CD4-positive, alpha-beta memory T cell (primary cell): ENCODE results near the gene SORCS3. TPM values are rescaled to one million over a fixed set of nuclear protein-coding genes. Genes with fewer than 3 reads are reported as not detected.

Experiments
- CTCF ChIA-PET: fragments of 350-600 bp; sonication (Branson Sonifier 250); formaldehyde crosslinking; loops from one replicate; lab custom pipeline; 2021; ENCODE audit warnings: inconsistent platforms; ENCODE audit not compliant: partially characterized antibody; lab: Charles Lee
- POLR2A ChIA-PET: fragments of 350-600 bp; sonication (Branson Sonifier 250); formaldehyde crosslinking; loops from one replicate; lab custom pipeline; 2021; ENCODE audit not compliant: partially characterized antibody; lab: Charles Lee
- DNase-seq, 5 donors: peaks; one replicate each; pipeline versions ENCODE4 v3.0.0 to v3.0.0-alpha.2; 2020 to 2022; ENCODE audit warnings: mixed read lengths in 1 of 5
- H3K27ac ChIP-seq: one replicate; pipeline ENCODE4 v1.7.0; 2013; ENCODE audit warnings: low read depth, low read length
- H3K27me3 ChIP-seq: 2 replicates; pipeline ENCODE4 v1.7.0; 2013; ENCODE audit warnings: mild to moderate bottlenecking, low read length, moderate library complexity; ENCODE audit not compliant: insufficient read depth
- H3K36me3 ChIP-seq: 2 replicates; pipeline ENCODE4 v1.7.0; 2013; ENCODE audit warnings: mild to moderate bottlenecking, low read length, moderate library complexity; ENCODE audit not compliant: insufficient read depth
- H3K4me1 ChIP-seq: 2 replicates; pipeline ENCODE4 v1.7.0; 2013; ENCODE audit warnings: mild to moderate bottlenecking, low read length, moderate library complexity; ENCODE audit not compliant: insufficient read depth
- H3K4me3 ChIP-seq, 2 donors: one replicate each; pipeline ENCODE4 v1.7.0; 2013; ENCODE audit warnings: low read length in 2 of 2, mild to moderate bottlenecking in 1 of 2
- H3K9me3 ChIP-seq, 2 donors: one replicate each; pipeline ENCODE4 v1.7.0; 2013; ENCODE audit warnings: low read length in 2 of 2, control low read depth in 1 of 2; ENCODE audit not compliant: control insufficient read depth in 1 of 2
- H3K27ac Mint-ChIP-seq, 7 donors: one replicate each; pipeline ENCODE4 v1.8.0; 2020 to 2021; ENCODE audit warnings: mixed read lengths in 7 of 7, mild to moderate bottlenecking in 6 of 7, inconsistent platforms in 3 of 7, moderate library complexity in 3 of 7
- H3K27me3 Mint-ChIP-seq, 2 donors: one replicate each; pipeline ENCODE4 v1.8.0; 2020 to 2021; ENCODE audit warnings: mixed read lengths in 2 of 2
- H3K36me3 Mint-ChIP-seq, 2 donors: one replicate each; pipeline ENCODE4 v1.8.0; 2020 to 2021; ENCODE audit warnings: mixed read lengths in 2 of 2, inconsistent platforms in 1 of 2, mild to moderate bottlenecking in 1 of 2
- H3K4me1 Mint-ChIP-seq, 4 donors: one replicate each; pipeline ENCODE4 v1.8.0; 2020 to 2021; ENCODE audit warnings: mixed read lengths in 4 of 4, mild to moderate bottlenecking in 1 of 4
- H3K4me3 Mint-ChIP-seq, 8 donors: one replicate each; pipeline ENCODE4 v1.8.0; 2020 to 2021; ENCODE audit warnings: mixed read lengths in 8 of 8, mild to moderate bottlenecking in 7 of 8, moderate library complexity in 6 of 8, inconsistent platforms in 3 of 8
- H3K9me3 Mint-ChIP-seq, 8 donors: one replicate each; pipeline ENCODE4 v1.8.0; 2020 to 2021; ENCODE audit warnings: mixed read lengths in 8 of 8, mild to moderate bottlenecking in 5 of 8, inconsistent platforms in 3 of 8, moderate library complexity in 1 of 8
- intact Hi-C: fragments of 100-400 bp; cut with micrococcal nuclease; formaldehyde crosslinking; loops from one replicate; pipeline ENCODE4 v1.15.1; 2023
- polyA plus RNA-seq, 2 donors: library from polyadenylated mRNA; unstranded; fragments of 300-500 nt; fragmentation: Illumina TruSeq; gene quantifications; one replicate each; pipeline ENCODE4 v1.2.3, GENCODE V29; 2021
- total RNA-seq, 2 experiments: library from RNA; stranded (reverse); gene quantifications; one replicate each; pipeline ENCODE4 v1.2.3, GENCODE V29; 2021

SORCS3 gene
- total and polyA plus RNA-seq, 4 experiments from 2014 or later, result 0.06 to 0.21 TPM; not detected in 2

- intact Hi-C loops, result no loop called here
- CTCF ChIA-PET, result no interaction called here
- peaks cover 0 to 5% (median 2%) of the 10 kb centered on the region in 4 donors for H3K4me1 Mint-ChIP-seq
Observed at GRCh38 chr10:104908581-104908980, 267.5 kb downstream of the SORCS3 start.

GRCh38 chr10:104910712-104911111, 269.6 kb downstream of the SORCS3 start:
- POLR2A ChIA-PET, result no interaction called here
- intact Hi-C loops, result no loop called here
- peaks cover 1 to 7% of the 10 kb centered on the region in 2 donors for H3K27me3 Mint-ChIP-seq
- H3K36me3 Mint-ChIP-seq, result no peaks in the 10 kb centered on the region
- no peak overlapping the region for H3K4me3 Mint-ChIP-seq
- H3K27ac Mint-ChIP-seq, result no peak overlapping the region
- peaks cover 0 to 5% (median 2%) of the 10 kb centered on the region in 8 donors for H3K9me3 Mint-ChIP-seq
- no peaks in the 10 kb centered on the region for H3K9me3 ChIP-seq
- no peaks in the 10 kb centered on the region for H3K36me3 ChIP-seq
- DNase-seq, result no peak
- H3K4me1 Mint-ChIP-seq, result peaks cover 0 to 5% (median 2%) of the 10 kb centered on the region in 4 donors
- H3K27ac ChIP-seq, result no peak overlapping the region
- H3K4me1 ChIP-seq, result no peaks in the 10 kb centered on the region
- CTCF ChIA-PET, result no interaction called here
- H3K27me3 ChIP-seq, result no peaks in the 10 kb centered on the region
- H3K4me3 ChIP-seq, result no peak overlapping the region

More at GRCh38 chr10:104908581-104908980, 267.5 kb downstream of the SORCS3 start:
- Histone ChIP-seq H3K27me3 (no peaks in the 10 kb centered on the region), H3K4me1 (no peaks in the 10 kb centered on the region), H3K9me3 (no peaks in the 10 kb centered on the region), H3K27ac (no peak overlapping the region), H3K36me3 (no peaks in the 10 kb centered on the region), H3K4me3 (no peak overlapping the region)
- POLR2A ChIA-PET, result no interaction called here
- H3K27ac Mint-ChIP-seq, result no peak overlapping the region
- no peak for DNase-seq
- no peaks in the 10 kb centered on the region for H3K36me3 Mint-ChIP-seq
- H3K27me3 Mint-ChIP-seq, result peaks cover 4 to 9% of the 10 kb centered on the region in 2 donors
- peaks cover 0 to 2% (median 0%) of the 10 kb centered on the region in 8 donors for H3K9me3 Mint-ChIP-seq
- H3K4me3 Mint-ChIP-seq, result no peak overlapping the region

GRCh38 chr10:104913390-104913789, 272.3 kb downstream of the SORCS3 start:
- H3K27me3 ChIP-seq, result no peaks in the 10 kb centered on the region
- no peaks in the 10 kb centered on the region for H3K9me3 ChIP-seq
- H3K4me3 ChIP-seq, result no peak overlapping the region
- intact Hi-C loops, result no loop called here
- ChIA-PET POLR2A (no interaction called here), CTCF (no interaction called here)
- Mint-ChIP-seq H3K9me3 (peaks cover 0 to 5% (median 2%) of the 10 kb centered on the region in 8 donors), H3K4me1 (peaks cover 0 to 5% (median 2%) of the 10 kb centered on the region in 4 donors), H3K36me3 (no peaks in the 10 kb centered on the region), H3K4me3 (no peak overlapping the region), H3K27ac (no peak overlapping the region), H3K27me3 (peaks cover 0 to 5% of the 10 kb centered on the region in 2 donors)
- no peak overlapping the region for H3K27ac ChIP-seq
- H3K36me3 ChIP-seq, result no peaks in the 10 kb centered on the region
- no peaks in the 10 kb centered on the region for H3K4me1 ChIP-seq
- DNase-seq, result no peak

GRCh38 chr10:104920476-104920875, 279.4 kb downstream of the SORCS3 start:
- no peaks in the 10 kb centered on the region for H3K4me1 ChIP-seq
- H3K27me3 ChIP-seq, result no peaks in the 10 kb centered on the region
- no peaks in the 10 kb centered on the region for H3K27me3 Mint-ChIP-seq
- no peaks in the 10 kb centered on the region for H3K9me3 ChIP-seq
- DNase-seq, result no peak
- no peak overlapping the region for H3K4me3 Mint-ChIP-seq
- no peak overlapping the region for H3K4me3 ChIP-seq
- H3K4me1 Mint-ChIP-seq, result no peaks in the 10 kb centered on the region
- H3K27ac ChIP-seq, result no peak overlapping the region
- H3K9me3 Mint-ChIP-seq, result peaks cover 0 to 2% (median 0%) of the 10 kb centered on the region in 8 donors
- no peaks in the 10 kb centered on the region for H3K36me3 ChIP-seq
- H3K36me3 Mint-ChIP-seq, result no peaks in the 10 kb centered on the region
- ChIA-PET CTCF (no interaction called here), POLR2A (no interaction called here)
- intact Hi-C loops, result no loop called here
- no peak overlapping the region for H3K27ac Mint-ChIP-seq

- POLR2A ChIA-PET, result no interaction called here
Observed at GRCh38 chr10:104921763-104922162, 280.7 kb downstream of the SORCS3 start.

GRCh38 chr10:104922810-104923209, 281.7 kb downstream of the SORCS3 start:
- no peak overlapping the region for H3K4me3 Mint-ChIP-seq
- no peak overlapping the region for H3K27ac Mint-ChIP-seq
- Histone ChIP-seq H3K4me1 (no peaks in the 10 kb centered on the region), H3K27me3 (no peaks in the 10 kb centered on the region), H3K9me3 (no peaks in the 10 kb centered on the region), H3K36me3 (no peaks in the 10 kb centered on the region), H3K27ac (no peak overlapping the region), H3K4me3 (no peak overlapping the region)
- intact Hi-C loops, result no loop called here
- no peaks in the 10 kb centered on the region for H3K4me1 Mint-ChIP-seq
- H3K9me3 Mint-ChIP-seq, result peaks cover 0 to 2% (median 0%) of the 10 kb centered on the region in 8 donors
- ChIA-PET POLR2A (no interaction called here), CTCF (interaction anchor here (1.4 kb wide), 1 partner anchor 10 kb away, joined by 3 read pairs; no protein-coding TSS in a partner anchor)
- H3K27me3 Mint-ChIP-seq, result no peaks in the 10 kb centered on the region
- no peak for DNase-seq
- no peaks in the 10 kb centered on the region for H3K36me3 Mint-ChIP-seq

More at GRCh38 chr10:104921763-104922162, 280.7 kb downstream of the SORCS3 start:
- Histone ChIP-seq H3K4me3 (no peak overlapping the region), H3K9me3 (no peaks in the 10 kb centered on the region), H3K4me1 (no peaks in the 10 kb centered on the region), H3K36me3 (no peaks in the 10 kb centered on the region), H3K27me3 (no peaks in the 10 kb centered on the region), H3K27ac (no peak overlapping the region)
- Mint-ChIP-seq H3K4me3 (no peak overlapping the region), H3K36me3 (no peaks in the 10 kb centered on the region), H3K27ac (no peak overlapping the region), H3K4me1 (no peaks in the 10 kb centered on the region), H3K27me3 (no peaks in the 10 kb centered on the region), H3K9me3 (peaks cover 0 to 2% (median 0%) of the 10 kb centered on the region in 8 donors)
- intact Hi-C loops, result no loop called here
- CTCF ChIA-PET, result no interaction called here
- no peak for DNase-seq

- H3K9me3 ChIP-seq, result no peaks in the 10 kb centered on the region
- no peaks in the 10 kb centered on the region for H3K36me3 Mint-ChIP-seq
- ChIA-PET POLR2A (no interaction called here), CTCF (interaction anchor here (1.4 kb wide), 1 partner anchor 9 kb away, joined by 3 read pairs; no protein-coding TSS in a partner anchor)
- H3K27me3 ChIP-seq, result no peaks in the 10 kb centered on the region
- H3K4me3 ChIP-seq, result no peak overlapping the region
- no peak for DNase-seq
- no peak overlapping the region for H3K27ac ChIP-seq
- no peaks in the 10 kb centered on the region for H3K4me1 Mint-ChIP-seq
- no peaks in the 10 kb centered on the region for H3K27me3 Mint-ChIP-seq
- no peaks in the 10 kb centered on the region for H3K36me3 ChIP-seq
- peaks cover 0 to 2% (median 0%) of the 10 kb centered on the region in 8 donors for H3K9me3 Mint-ChIP-seq
- no peak overlapping the region for H3K27ac Mint-ChIP-seq
- no peak overlapping the region for H3K4me3 Mint-ChIP-seq
- intact Hi-C loops, result no loop called here
- no peaks in the 10 kb centered on the region for H3K4me1 ChIP-seq
Observed at GRCh38 chr10:104923501-104923900, 282.4 kb downstream of the SORCS3 start.
